ENCODE results near the gene DUS1L.

GRCh38 chr17:82009413-82009812 lies 56.2 kb downstream of the DUS1L start:
- TF ChIP-seq EZH2 (IDR thresholded peaks at IDR 0.05; ENCODE audit: borderline replicate concordance, insufficient read depth, low read depth, low read length, poor library complexity, severe bottlenecking): no peak
- TF ChIP-seq, protein P1, sequence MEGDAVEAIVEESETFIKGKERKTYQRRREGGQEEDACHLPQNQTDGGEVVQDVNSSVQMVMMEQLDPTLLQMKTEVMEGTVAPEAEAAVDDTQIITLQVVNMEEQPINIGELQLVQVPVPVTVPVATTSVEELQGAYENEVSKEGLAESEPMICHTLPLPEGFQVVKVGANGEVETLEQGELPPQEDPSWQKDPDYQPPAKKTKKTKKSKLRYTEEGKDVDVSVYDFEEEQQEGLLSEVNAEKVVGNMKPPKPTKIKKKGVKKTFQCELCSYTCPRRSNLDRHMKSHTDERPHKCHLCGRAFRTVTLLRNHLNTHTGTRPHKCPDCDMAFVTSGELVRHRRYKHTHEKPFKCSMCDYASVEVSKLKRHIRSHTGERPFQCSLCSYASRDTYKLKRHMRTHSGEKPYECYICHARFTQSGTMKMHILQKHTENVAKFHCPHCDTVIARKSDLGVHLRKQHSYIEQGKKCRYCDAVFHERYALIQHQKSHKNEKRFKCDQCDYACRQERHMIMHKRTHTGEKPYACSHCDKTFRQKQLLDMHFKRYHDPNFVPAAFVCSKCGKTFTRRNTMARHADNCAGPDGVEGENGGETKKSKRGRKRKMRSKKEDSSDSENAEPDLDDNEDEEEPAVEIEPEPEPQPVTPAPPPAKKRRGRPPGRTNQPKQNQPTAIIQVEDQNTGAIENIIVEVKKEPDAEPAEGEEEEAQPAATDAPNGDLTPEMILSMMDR (IDR thresholded peaks at IDR 0.05): no peak
